Aorta (tissue), 5 donors: ENCODE measurements around the gene HOXD8. TPM values are rescaled to one million over a fixed set of nuclear protein-coding genes. Genes with fewer than 3 reads are reported as not detected.

Experiments used
- ATAC-seq: fragments of 200-7000 bp; cut with Tn5 transposase; one replicate; pipeline ENCODE4 v1.9.1; 2022; ENCODE audit warnings: moderate library complexity; ENCODE audit not compliant: low FRiP score
- DNase-seq, 2 donors: peaks; one replicate each; pipeline ENCODE4 v3.0.0-alpha.2; 2020
- H3K27ac ChIP-seq, 2 donors: one replicate each; pipeline ENCODE4 v1.5.1; 2013; ENCODE audit warnings: low read length in 2 of 2, mild to moderate bottlenecking in 2 of 2, moderate library complexity in 2 of 2, control low read depth in 1 of 2, inconsistent platforms in 1 of 2, low read depth in 1 of 2
- H3K27me3 ChIP-seq, 2 donors: one replicate each; pipeline ENCODE4 v1.6.1; 2013; ENCODE audit warnings: control low read depth in 1 of 2, low read length in 1 of 2, mild to moderate bottlenecking in 1 of 2, moderate library complexity in 1 of 2; ENCODE audit not compliant: insufficient read depth in 2 of 2, control insufficient read depth in 1 of 2
- H3K36me3 ChIP-seq, 2 donors: one replicate each; pipeline ENCODE4 v1.6.1; 2013; ENCODE audit warnings: control low read depth in 1 of 2, low read length in 1 of 2, mild to moderate bottlenecking in 1 of 2; ENCODE audit not compliant: insufficient read depth in 2 of 2, control insufficient read depth in 1 of 2
- H3K4me1 ChIP-seq, 2 donors: one replicate each; pipeline ENCODE4 v1.6.1; 2013; ENCODE audit warnings: low read length in 2 of 2, control low read depth in 1 of 2, mild to moderate bottlenecking in 1 of 2, moderate library complexity in 1 of 2; ENCODE audit not compliant: insufficient read depth in 2 of 2, control insufficient read depth in 1 of 2
- H3K4me3 ChIP-seq, 2 donors: one replicate each; pipeline ENCODE4 v1.5.1; 2013; ENCODE audit warnings: low read length in 2 of 2, control low read depth in 1 of 2, mild to moderate bottlenecking in 1 of 2
- H3K9me3 ChIP-seq: one replicate; pipeline ENCODE4 v1.6.1; 2013; ENCODE audit warnings: mild to moderate bottlenecking, low read length; ENCODE audit not compliant: control insufficient read depth
- WGBS, 2 donors: extraction: QIAGEN DNeasy Blood & Tissue Kit; methylation state at CpG; one replicate each; pipeline ENCODE4 v1.1.7; 2013; 5-methylcytosine and 5-hydroxymethylcytosine counted together
- intact Hi-C, 2 donors: fragments of 100-400 bp; cut with DNase I; formaldehyde crosslinking; loops; one replicate each; pipeline versions ENCODE4 v1.14.2 to v1.15.0; 2022
- polyA plus RNA-seq, 2 donors: library from polyadenylated mRNA; stranded (reverse); fragments of 200-250 nt; gene quantifications; one replicate each; pipeline ENCODE4 v1.2.3, GENCODE V29; 2013
- total RNA-seq, 2 donors: library from RNA; stranded (reverse); fragmentation: NEBNext Ultra II Directional; extraction: Animal tissue kit (Norgen Biotek cat#: 25700); gene quantifications; one replicate each; pipeline ENCODE4 v1.2.1, GENCODE V29; 2021
- donor health status: healthy with polysubstance abuse.
- donor health status: Bipolar disorder and iron deficiency.
- donor health status: DM: no; HTN: no; CAD: no.
- donor health status: DM: no; HTN: no; CAD: no.
- donor health status: DM: yes; HTN: yes; CAD: no.

The HOXD8 gene
- total and polyA plus RNA-seq, 4 donors = 2.5 to 14.4 (median 9.4) TPM

- H3K4me3 ChIP-seq = no peak overlapping the region
- intact Hi-C loops = no loop called here
Measured at GRCh38 chr2:176162911-176163671, 33.6 kb downstream of the HOXD8 start.

DNA sequence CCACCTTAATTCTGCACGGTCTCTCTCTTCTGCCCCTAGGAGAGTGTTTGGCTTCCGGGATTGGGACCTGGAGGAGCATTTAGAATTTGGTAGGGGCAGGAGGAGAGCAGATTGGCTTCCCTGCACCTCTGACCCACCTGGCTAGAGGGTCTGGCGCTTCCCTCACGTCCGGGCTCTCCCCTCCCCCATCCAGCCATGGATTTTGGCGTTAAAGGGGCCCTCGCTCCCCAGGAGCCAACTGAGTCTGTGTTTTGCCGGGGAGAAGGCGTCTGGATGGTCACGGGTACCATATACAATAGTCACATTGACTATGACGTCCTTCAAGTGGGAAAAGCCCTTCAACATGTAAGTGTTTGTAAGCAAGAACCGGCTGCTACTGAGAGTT, 34.2 kb downstream of the HOXD8 start:
- intact Hi-C loops = no loop called here
- DNase-seq (no peak), ATAC-seq (no peak)
- H3K9me3 ChIP-seq = peaks cover 1% of the 10 kb centered on the region
- H3K27ac ChIP-seq = no peak overlapping the region
- peaks cover 0 to 5% of the 10 kb centered on the region in 2 donors for H3K27me3 ChIP-seq
- H3K4me3 ChIP-seq = no peak overlapping the region
- no peaks in the 10 kb centered on the region for H3K4me1 ChIP-seq
- 73 to 80% methylated on average over 12 of the region's 12 CpGs for WGBS, 2 donors
- H3K36me3 ChIP-seq = no peaks in the 10 kb centered on the region

More at GRCh38 chr2:176162911-176163671, 33.6 kb downstream of the HOXD8 start:
- H3K9me3 ChIP-seq = peaks cover 1% of the 10 kb centered on the region
- no peaks in the 10 kb centered on the region for H3K36me3 ChIP-seq
- DNase-seq (no peak), ATAC-seq (no peak)
- 54% methylated on average over 29 of the region's 29 CpGs for WGBS, 2 donors
- H3K27me3 ChIP-seq = peaks cover 0 to 5% of the 10 kb centered on the region in 2 donors
- no peaks in the 10 kb centered on the region for H3K4me1 ChIP-seq
- H3K27ac ChIP-seq = no peak overlapping the region

DNA sequence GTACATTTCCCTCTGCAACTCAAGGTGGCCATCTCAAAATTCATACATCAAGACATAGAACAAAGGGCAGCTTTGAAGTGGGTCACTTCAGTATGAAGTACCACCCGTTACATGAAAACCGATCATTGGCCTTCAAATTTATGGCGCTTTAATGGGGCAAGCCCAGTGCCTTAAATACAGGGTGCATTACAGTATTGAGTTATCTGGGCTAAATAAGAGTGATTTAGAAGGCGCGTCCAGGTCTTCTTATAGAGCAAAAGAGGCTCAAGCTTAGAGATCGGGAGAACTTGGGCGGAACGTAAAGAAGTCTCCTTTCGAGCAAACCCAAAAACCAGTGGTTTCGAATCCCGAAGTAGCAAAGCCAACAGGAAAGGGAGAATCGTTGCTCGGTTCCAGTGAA, 34.7 kb downstream of the HOXD8 start:
- H3K4me3 ChIP-seq = no peak overlapping the region
- no peaks in the 10 kb centered on the region for H3K36me3 ChIP-seq
- H3K9me3 ChIP-seq = peaks cover 1% of the 10 kb centered on the region
- H3K27ac ChIP-seq = no peak overlapping the region
- intact Hi-C loops = no loop called here
- DNase-seq (no peak), ATAC-seq (no peak)
- WGBS, 2 donors = 72 to 74% methylated on average over 13 of the region's 13 CpGs
- no peaks in the 10 kb centered on the region for H3K4me1 ChIP-seq
- peaks cover 0 to 5% of the 10 kb centered on the region in 2 donors for H3K27me3 ChIP-seq

DNA sequence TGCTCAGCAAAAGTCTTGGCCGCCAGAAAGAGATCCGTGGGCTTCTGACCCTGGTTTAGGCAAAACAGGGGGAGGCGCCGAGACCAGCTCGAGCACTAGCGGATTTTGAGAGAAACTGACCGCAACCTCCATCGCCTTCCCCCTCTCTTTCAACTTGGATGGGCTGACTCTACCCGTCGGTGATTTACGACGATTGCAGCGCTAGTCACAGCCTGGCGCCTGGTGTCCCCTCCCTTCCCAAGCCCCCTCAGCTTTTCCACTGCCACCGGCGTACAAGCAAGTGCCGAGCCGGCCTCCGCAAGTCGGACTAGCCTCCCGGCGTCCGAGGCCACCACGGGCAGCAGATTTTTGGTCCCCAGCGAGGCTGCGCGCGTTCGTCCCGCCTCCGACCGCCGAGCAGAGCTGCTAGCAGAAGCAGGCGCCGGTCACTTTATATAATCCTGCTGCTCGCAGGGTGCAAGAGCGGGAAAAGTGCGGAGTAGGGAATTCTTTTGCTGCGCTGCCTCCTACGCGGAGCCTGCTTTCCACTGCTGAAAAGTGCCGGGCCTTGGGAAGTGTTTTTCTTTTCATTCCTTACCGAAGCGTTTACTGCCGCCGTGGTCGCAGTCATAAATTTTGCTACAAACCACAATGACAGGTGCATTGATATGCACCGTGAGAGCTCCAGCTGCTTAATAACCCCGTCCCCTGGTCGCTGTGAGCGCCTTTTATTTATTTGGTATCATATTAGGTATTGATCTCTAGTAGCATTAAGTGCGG, 35.3 kb downstream of the HOXD8 start:
- Histone ChIP-seq H3K36me3 (no peaks in the 10 kb centered on the region), H3K27me3 (peaks cover 0 to 5% of the 10 kb centered on the region in 2 donors), H3K27ac (no peak overlapping the region), H3K4me3 (no peak overlapping the region), H3K4me1 (no peaks in the 10 kb centered on the region), H3K9me3 (peaks cover 1% of the 10 kb centered on the region)
- ATAC-seq = no peak
- 22 to 32% methylated on average over 52 of the region's 52 CpGs for WGBS, 2 donors
- intact Hi-C loops = no loop called here
- DNase-seq = no peak

- no peak for DNase-seq
- Histone ChIP-seq H3K27me3 (peaks cover 0 to 5% of the 10 kb centered on the region in 2 donors), H3K9me3 (peaks cover 1% of the 10 kb centered on the region), H3K27ac (no peak overlapping the region), H3K4me3 (no peak overlapping the region), H3K4me1 (no peaks in the 10 kb centered on the region), H3K36me3 (no peaks in the 10 kb centered on the region)
- intact Hi-C loops = no loop called here
- ATAC-seq = peak; percentile 17
- 47 to 48% methylated on average over 26 of the region's 26 CpGs for WGBS, 2 donors
Measured at GRCh38 chr2:176165370-176166050, 36.0 kb downstream of the HOXD8 start.

DNA sequence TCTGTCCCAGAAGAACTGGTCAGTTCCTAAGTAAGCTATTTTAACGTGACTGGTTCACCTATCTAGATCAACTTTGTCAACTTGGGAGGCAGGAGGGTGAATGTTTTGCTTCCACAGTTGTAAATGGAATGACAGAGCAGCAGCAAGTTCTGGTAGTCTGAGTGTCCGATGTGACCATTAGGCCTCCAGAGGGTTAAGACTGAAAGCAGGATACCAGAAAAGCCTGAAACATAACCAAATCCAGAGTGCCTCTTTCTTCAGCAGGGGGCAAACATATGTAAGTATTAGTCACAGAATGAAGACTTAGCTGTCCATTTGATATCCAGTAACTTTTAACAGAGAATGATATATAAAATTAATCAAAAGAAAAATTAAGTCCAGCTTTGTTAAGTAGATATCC, 36.8 kb downstream of the HOXD8 start:
- no peaks in the 10 kb centered on the region for H3K4me1 ChIP-seq
- DNase-seq = no peak
- H3K36me3 ChIP-seq = no peaks in the 10 kb centered on the region
- H3K9me3 ChIP-seq = peaks cover 1% of the 10 kb centered on the region
- H3K27me3 ChIP-seq = peaks cover 0 to 5% of the 10 kb centered on the region in 2 donors
- ATAC-seq = no peak
- H3K4me3 ChIP-seq = no peak overlapping the region
- 79 to 92% methylated on average over 2 of the region's 2 CpGs for whole genome bisulfite sequencing, 2 donors
- intact Hi-C loops = no loop called here
- no peak overlapping the region for H3K27ac ChIP-seq

DNA sequence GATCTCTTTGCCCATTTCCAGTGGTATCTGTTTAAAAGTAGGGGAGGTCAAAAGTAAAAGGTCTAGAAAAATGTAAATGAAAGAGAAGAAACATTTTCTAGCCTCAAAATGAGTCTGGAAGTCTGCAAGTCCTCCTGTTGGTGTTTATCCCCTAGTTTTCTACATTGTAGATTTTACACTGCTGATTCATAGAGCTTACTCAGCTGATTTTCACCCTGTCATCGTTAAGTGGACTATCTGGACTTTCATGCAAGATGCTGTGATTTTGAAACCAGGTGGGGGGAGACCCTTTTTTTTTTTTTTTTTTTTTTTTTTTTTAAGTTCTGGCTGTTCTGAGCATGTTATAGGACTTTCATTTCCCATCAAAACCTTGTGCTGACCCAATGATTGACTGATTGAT, 37.9 kb downstream of the HOXD8 start:
- Histone ChIP-seq H3K36me3 (no peaks in the 10 kb centered on the region), H3K4me3 (no peak overlapping the region), H3K4me1 (no peaks in the 10 kb centered on the region), H3K9me3 (peaks cover 1% of the 10 kb centered on the region), H3K27ac (no peak overlapping the region), H3K27me3 (peaks cover 0 to 3% of the 10 kb centered on the region in 2 donors)
- DNase-seq (no peak), ATAC-seq (no peak)
- intact Hi-C loops = no loop called here
- WGBS, 2 donors = 71 to 81% methylated on average over 1 of the region's 1 CpG

GRCh38 chr2:176169181-176169580, 39.7 kb downstream of the HOXD8 start:
- no peaks in the 10 kb centered on the region for H3K4me1 ChIP-seq
- intact Hi-C loops = no loop called here
- H3K27me3 ChIP-seq = peaks cover 0 to 3% of the 10 kb centered on the region in 2 donors
- peaks cover 1% of the 10 kb centered on the region for H3K9me3 ChIP-seq
- H3K27ac ChIP-seq = no peak overlapping the region
- H3K4me3 ChIP-seq = no peak overlapping the region
- ATAC-seq (no peak), DNase-seq (no peak)
- no peaks in the 10 kb centered on the region for H3K36me3 ChIP-seq
- 89 to 90% methylated on average over 5 of the region's 5 CpGs for WGBS, 2 donors
